Lower leg skin (tissue), 4 donors: Measurements from ENCODE around the gene EIF4A3. TPM values are rescaled to one million over a fixed set of nuclear protein-coding genes. Genes with fewer than 3 reads are reported as not detected.
A peak's percentile ranks its signal among the peaks of the same experiment; 100 is the strongest.

Source experiments
- DNase-seq, 2 donors: peaks; one replicate each; pipeline ENCODE4 v3.0.0-alpha.2; 2019; ENCODE audit warnings: low spot score in 2 of 2
- H3K4me3 ChIP-seq: fragments of 200-600 bp; sonication (generic); 2 replicates; pipeline ENCODE4 v1.5.1; 2017; ENCODE audit warnings: mild to moderate bottlenecking, low read depth; ENCODE audit not compliant: poor library complexity, severe bottlenecking
- POLR2A ChIP-seq, 2 donors: fragments of 450-650 bp; IDR thresholded peaks; one replicate each; pipeline ENCODE4 v1.6.1; 2016 to 2017; ENCODE audit warnings: antibody characterized with exemption in 2 of 2, mild to moderate bottlenecking in 1 of 2, moderate library complexity in 1 of 2
- WGBS, 2 donors: methylation state at CpG; one replicate each; pipeline ENCODE4 v1.1.5; 2018; 5-methylcytosine and 5-hydroxymethylcytosine counted together
- intact Hi-C: fragments of 100-400 bp; cut with DNase I; formaldehyde crosslinking; loops from one replicate; pipeline ENCODE4 v1.15.0; 2023; ENCODE audit warnings: low total_unique reads
- total RNA-seq, 4 donors: library from RNA; depleted of rRNA; stranded (reverse); fragments of >200 nt; gene quantifications; one replicate each; pipeline ENCODE4 v1.1.0, GENCODE V29; 2016
- TF ChIP-seq, protein P1 (sequence below), 3 donors: fragments of 450-650 bp; IDR thresholded peaks; one replicate each; pipeline ENCODE4 v1.5.1; 2016; ENCODE audit warnings: antibody characterized with exemption in 3 of 3, mild to moderate bottlenecking in 3 of 3, moderate library complexity in 2 of 3

The EIF4A3 gene
- total RNA-seq, 4 donors from 2014 or later = 70.3 to 87.2 (median 75.3) TPM

DNA sequence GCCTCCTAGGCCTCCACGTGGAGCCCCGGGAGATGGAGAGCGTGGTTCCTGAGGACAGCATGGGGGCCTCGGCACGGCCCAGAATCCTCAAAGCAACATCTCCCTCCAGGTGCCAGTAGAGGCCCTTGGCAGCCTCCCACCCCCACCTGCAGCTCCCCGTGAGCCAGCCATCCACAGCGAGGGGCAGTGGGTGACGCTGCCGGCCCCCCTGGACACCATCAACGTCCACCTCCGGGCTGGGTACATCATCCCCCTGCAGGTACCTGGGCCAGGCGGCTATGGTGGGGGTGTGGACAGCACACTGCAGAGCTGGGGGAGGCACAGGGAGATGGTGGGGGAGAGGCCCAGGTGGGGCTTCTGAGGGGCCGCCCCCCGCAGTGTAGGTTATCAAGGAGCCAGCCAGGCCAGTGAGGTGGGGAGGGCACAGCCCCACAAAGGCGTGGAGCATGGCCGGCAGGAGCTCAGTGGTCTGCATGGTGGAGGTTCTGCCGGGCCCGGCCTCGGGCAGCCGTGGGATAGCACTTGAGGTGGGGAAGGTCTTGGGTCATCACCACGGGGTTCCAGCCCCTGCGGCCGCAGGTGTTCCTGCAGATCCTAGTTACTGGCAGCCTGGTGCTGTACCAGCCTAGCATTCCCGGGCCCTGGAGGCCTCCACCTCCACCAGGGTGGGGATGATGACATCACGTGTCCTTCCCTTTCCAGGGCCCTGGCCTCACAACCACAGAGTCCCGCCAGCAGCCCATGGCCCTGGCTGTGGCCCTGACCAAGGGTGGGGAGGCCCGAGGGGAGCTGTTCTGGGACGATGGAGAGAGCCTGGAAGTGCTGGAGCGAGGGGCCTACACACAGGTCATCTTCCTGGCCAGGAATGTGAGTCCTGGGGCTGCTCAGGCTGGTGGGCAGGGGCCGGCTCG lies 29.2 kb downstream of the EIF4A3 start:
- TF ChIP-seq, protein P1, sequence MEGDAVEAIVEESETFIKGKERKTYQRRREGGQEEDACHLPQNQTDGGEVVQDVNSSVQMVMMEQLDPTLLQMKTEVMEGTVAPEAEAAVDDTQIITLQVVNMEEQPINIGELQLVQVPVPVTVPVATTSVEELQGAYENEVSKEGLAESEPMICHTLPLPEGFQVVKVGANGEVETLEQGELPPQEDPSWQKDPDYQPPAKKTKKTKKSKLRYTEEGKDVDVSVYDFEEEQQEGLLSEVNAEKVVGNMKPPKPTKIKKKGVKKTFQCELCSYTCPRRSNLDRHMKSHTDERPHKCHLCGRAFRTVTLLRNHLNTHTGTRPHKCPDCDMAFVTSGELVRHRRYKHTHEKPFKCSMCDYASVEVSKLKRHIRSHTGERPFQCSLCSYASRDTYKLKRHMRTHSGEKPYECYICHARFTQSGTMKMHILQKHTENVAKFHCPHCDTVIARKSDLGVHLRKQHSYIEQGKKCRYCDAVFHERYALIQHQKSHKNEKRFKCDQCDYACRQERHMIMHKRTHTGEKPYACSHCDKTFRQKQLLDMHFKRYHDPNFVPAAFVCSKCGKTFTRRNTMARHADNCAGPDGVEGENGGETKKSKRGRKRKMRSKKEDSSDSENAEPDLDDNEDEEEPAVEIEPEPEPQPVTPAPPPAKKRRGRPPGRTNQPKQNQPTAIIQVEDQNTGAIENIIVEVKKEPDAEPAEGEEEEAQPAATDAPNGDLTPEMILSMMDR (IDR thresholded peaks at IDR 0.05) = no peak
- TF ChIP-seq POLR2A (IDR thresholded peaks at IDR 0.05) = no peak
- H3K4me3 ChIP-seq = no peak overlapping the region
- WGBS, 2 donors = 89 to 90% methylated on average over 27 to 29 of the region's 31 CpGs
- peak in 1 of 2 donors; percentile 80 for DNase-seq
- intact Hi-C loops = no loop called here

DNA sequence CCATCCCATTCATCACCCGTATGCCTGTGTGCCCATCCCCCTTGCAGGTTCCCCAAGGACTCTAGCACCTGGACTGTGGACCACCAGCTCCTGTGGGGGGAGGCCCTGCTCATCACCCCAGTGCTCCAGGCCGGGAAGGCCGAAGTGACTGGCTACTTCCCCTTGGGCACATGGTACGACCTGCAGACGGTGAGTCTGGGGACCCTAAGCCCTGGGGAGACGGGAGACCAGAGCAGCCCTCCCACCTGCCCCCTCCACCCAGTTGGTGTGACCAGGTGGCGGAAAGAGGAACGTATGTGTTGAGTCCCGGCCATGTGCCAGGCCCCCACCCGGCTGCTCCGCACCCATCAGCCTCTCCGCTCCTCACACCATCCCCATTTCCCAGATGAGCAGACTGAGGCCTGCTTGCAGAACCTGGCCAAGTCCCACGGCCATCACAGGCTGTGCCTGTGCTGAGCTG lies 30.0 kb downstream of the EIF4A3 start:
- no peak for DNase-seq
- H3K4me3 ChIP-seq = no peak overlapping the region
- intact Hi-C loops = no loop called here
- TF ChIP-seq POLR2A (IDR thresholded peaks at IDR 0.05) = no peak
- TF ChIP-seq, protein P1 (IDR thresholded peaks at IDR 0.05) = no peak
- WGBS, 2 donors = 88 to 95% methylated on average over 13 of the region's 13 CpGs

DNA sequence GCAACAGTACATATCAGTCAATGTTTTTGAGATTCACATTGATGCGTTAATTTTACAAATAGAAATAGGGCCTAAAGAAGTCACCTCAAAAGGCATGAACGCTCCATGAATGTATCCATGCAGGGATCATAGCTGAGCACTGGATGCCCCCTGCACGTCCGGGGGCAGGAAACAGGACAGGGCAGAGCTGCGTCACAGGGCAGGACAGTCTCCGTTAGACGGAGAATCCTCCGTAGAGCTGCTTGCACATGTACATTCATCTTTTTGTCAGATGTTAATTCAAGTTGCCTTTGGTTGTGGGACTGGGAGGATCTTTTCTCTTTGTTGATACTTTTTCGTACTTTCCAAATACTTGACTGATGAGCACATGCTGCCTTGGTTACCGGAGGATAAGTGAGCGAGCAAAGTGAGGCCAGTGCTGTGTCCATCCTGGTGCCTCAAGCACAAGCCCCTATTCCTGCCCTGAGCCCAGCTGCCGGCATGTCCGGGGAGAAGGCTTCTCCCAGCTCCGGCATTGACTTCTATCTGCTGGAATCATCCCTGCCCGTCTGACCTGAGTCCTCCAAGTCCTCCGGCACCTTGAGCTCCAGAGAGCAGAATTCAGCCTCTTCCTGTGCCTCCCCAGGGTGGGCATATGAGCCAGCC lies 30.5 kb downstream of the EIF4A3 start:
- TF ChIP-seq POLR2A (IDR thresholded peaks at IDR 0.05) = no peak
- TF ChIP-seq, protein P1 (IDR thresholded peaks at IDR 0.05) = no peak
- peak in 1 of 2 donors; percentile 78 for DNase-seq
- H3K4me3 ChIP-seq = no peak overlapping the region
- 71 to 80% methylated on average over 16 of the region's 16 CpGs for WGBS, 2 donors
- intact Hi-C loops = no loop called here

DNA sequence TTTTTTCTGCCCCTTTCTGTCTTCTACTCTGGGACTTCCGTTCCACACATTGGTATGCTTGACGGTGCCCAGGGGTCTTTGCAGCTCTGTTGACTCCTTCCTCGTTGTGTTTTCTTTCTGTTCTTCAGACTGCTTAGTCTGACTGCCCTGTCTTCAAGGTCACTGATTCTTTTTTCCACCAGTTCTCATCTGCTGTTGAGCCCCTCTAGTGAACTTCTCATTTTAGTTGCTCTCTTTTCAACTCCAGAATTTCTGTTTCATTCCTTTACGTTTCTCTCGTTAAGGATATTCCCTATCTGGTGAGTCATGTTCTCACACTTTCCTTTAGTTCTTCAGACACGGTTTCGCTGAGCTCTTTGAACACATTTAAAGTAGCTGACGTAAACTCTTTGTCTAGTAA lies 31.8 kb downstream of the EIF4A3 start:
- TF ChIP-seq, protein P1 (IDR thresholded peaks at IDR 0.05) = no peak
- TF ChIP-seq POLR2A (IDR thresholded peaks at IDR 0.05) = no peak
- H3K4me3 ChIP-seq = no peak overlapping the region
- 92% methylated on average over 8 of the region's 8 CpGs for WGBS, 2 donors
- intact Hi-C loops = no loop called here
- DNase-seq = no peak

DNA sequence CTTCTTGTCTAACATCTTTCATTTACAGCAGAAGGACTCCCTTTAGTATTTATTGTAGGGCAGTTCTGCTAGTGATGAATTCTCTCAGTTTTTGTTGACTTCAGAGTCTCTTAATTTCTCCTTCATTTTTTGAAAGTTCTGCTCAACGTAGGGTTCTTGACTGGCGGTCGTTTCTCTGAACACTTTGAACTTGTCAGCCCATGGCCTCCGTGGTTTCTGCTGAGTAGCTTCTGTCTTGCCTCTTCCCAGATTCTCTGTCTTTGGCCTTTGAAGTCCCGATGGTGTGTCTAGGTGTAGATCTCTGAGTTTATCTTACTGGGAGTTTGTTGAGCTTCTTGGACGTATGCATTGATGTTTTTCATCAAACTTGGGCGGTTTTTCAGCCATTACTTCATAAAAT lies 32.2 kb downstream of the EIF4A3 start:
- no peak for TF ChIP-seq POLR2A (IDR thresholded peaks at IDR 0.05)
- TF ChIP-seq, protein P1 (IDR thresholded peaks at IDR 0.05) = no peak
- intact Hi-C loops = no loop called here
- 92 to 96% methylated on average over 7 of the region's 7 CpGs for WGBS, 2 donors
- H3K4me3 ChIP-seq = no peak overlapping the region
- peak in 1 of 2 donors; percentile 12 for DNase-seq
